ENCODE results near the gene PIGR.

DNA sequence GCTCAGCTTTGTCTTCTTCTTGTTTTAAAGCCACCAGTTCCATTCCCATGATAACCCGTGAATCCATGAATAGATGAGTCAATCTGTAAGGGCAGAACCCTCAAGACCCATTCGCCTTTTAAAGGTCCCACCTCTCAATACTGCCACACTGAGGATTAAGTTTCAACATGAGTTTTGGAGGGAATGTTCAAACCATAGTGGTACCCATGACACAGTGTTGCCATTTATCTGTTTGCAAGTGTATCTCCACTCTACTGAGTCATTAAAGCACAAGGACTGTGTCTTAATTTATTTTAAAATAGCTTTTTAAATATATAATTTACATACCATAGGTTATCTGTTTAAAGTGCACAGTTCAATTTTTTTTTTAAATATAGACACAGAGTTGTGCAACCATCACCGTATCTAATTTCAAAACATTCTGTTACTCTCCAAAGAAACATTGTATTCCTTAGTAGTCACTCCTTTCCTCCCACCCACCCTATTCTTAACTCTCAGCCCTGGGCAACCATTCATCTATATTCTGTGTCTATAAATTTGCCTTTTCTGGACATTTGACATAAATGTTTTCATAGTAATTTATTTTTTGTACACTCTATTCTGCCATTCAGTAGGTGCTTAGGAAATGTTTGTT, 53.8 kb downstream of the PIGR start:
- TF ChIP-seq POLR2AphosphoS5 (IDR thresholded peaks at IDR 0.05; ENCODE audit: low read depth, low read length) (no peak), POLR2A (IDR thresholded peaks at IDR 0.05; ENCODE audit: low read depth, low read length) (no peak), TAF1 (IDR thresholded peaks at IDR 0.05; ENCODE audit: borderline replicate concordance, low read depth, low read length) (no peak)
